GM23338 (cell line): ENCODE data around the gene NELFA. TPM values are rescaled to one million over a fixed set of nuclear protein-coding genes. Genes with fewer than 3 reads are reported as not detected.

Experiments used
- ATAC-seq: fragments of 200-7000 bp; cut with Tn5 transposase; 3 replicates; pipeline ENCODE4 v1.9.1; 2020
- DNase-seq: peaks from one replicate; pipeline ENCODE4 v3.0.0-alpha.2; 2015; ENCODE audit warnings: low spot score
- H2AFZ ChIP-seq: fragments of 200-600 bp; sonication (generic); 2 replicates; pipeline ENCODE4 v1.8.0; 2016; ENCODE audit warnings: antibody characterized with exemption, mild to moderate bottlenecking, moderate library complexity
- H3F3A ChIP-seq: fragments of 200-600 bp; sonication (generic); replicated peaks from 2 replicates; pipeline ENCODE4 v1.8.0; 2017; ENCODE audit warnings: antibody characterized with exemption, mixed run types, low read depth
- H3K27ac ChIP-seq: fragments of 200-600 bp; sonication (generic); 2 replicates; pipeline ENCODE4 v1.6.1; 2016; ENCODE audit warnings: low read depth
- H3K27me3 ChIP-seq: fragments of 200-600 bp; sonication (generic); 2 replicates; pipeline ENCODE4 v1.8.0; 2016; ENCODE audit warnings: mild to moderate bottlenecking, mixed run types, moderate library complexity; ENCODE audit not compliant: insufficient read depth
- H3K36me3 ChIP-seq: fragments of 200-600 bp; sonication (generic); 2 replicates; pipeline ENCODE4 v1.8.0; 2016; ENCODE audit warnings: mild to moderate bottlenecking; ENCODE audit not compliant: insufficient read depth
- H3K4me1 ChIP-seq: fragments of 200-600 bp; sonication (generic); 2 replicates; pipeline ENCODE4 v1.8.0; 2016; ENCODE audit warnings: mild to moderate bottlenecking, moderate library complexity; ENCODE audit not compliant: insufficient read depth
- H3K4me2 ChIP-seq: fragments of 200-600 bp; sonication (generic); 2 replicates; pipeline ENCODE4 v1.7.1; 2017; ENCODE audit warnings: mixed run types
- H3K4me3 ChIP-seq: fragments of 200-600 bp; sonication (generic); 2 replicates; pipeline ENCODE4 v1.6.1; 2016; ENCODE audit warnings: mixed run types
- H3K79me2 ChIP-seq: fragments of 200-600 bp; sonication (generic); replicated peaks from 2 replicates; pipeline ENCODE4 v1.8.0; 2017; ENCODE audit warnings: mild to moderate bottlenecking; ENCODE audit not compliant: insufficient read depth
- H3K9me2 ChIP-seq: fragments of 200-600 bp; sonication (generic); 2 replicates; pipeline ENCODE4 v1.8.0; 2017; ENCODE audit not compliant: insufficient read depth
- H4K20me1 ChIP-seq: fragments of 200-600 bp; sonication (generic); replicated peaks from 2 replicates; pipeline ENCODE4 v1.8.0; 2017; ENCODE audit warnings: mild to moderate bottlenecking; ENCODE audit not compliant: insufficient read depth
- H3K27ac Mint-ChIP-seq: 2 replicates; pipeline ENCODE4 v1.8.0; 2020; ENCODE audit warnings: inconsistent platforms, mild to moderate bottlenecking, moderate library complexity, mixed read lengths
- H3K27me3 Mint-ChIP-seq: 3 replicates; pipeline ENCODE4 v1.8.0; 2022; ENCODE audit warnings: low read depth, mild to moderate bottlenecking, moderate library complexity, mixed read lengths, inconsistent platforms; ENCODE audit not compliant: insufficient read depth, poor library complexity
- H3K36me3 Mint-ChIP-seq: 3 replicates; pipeline ENCODE4 v1.8.0; 2021; ENCODE audit warnings: low read depth, mild to moderate bottlenecking, inconsistent platforms, moderate library complexity, mixed read lengths
- H3K4me1 Mint-ChIP-seq: 3 replicates; pipeline ENCODE4 v1.8.0; 2020; ENCODE audit warnings: mild to moderate bottlenecking, inconsistent platforms, mixed read lengths
- H3K4me3 Mint-ChIP-seq: 3 replicates; pipeline ENCODE4 v1.8.0; 2021; ENCODE audit warnings: moderate library complexity, mild to moderate bottlenecking, inconsistent platforms, mixed read lengths
- H3K9me3 Mint-ChIP-seq: 3 replicates; pipeline ENCODE4 v1.8.0; 2020; ENCODE audit warnings: moderate library complexity, mild to moderate bottlenecking, inconsistent platforms, mixed read lengths
- EZH2 ChIP-seq: fragments of 200-600 bp; sonication (generic); IDR thresholded peaks from one replicate; pipeline ENCODE4 v1.8.0; 2017; ENCODE audit warnings: antibody characterized with exemption, mild to moderate bottlenecking, low read depth; ENCODE audit not compliant: unreplicated experiment
- EZH2phosphoT487 ChIP-seq: fragments of 200-600 bp; sonication (generic); IDR thresholded peaks from one replicate; pipeline ENCODE4 v1.8.1; 2018; ENCODE audit warnings: antibody characterized with exemption; ENCODE audit not compliant: unreplicated experiment
- JUNB ChIP-seq: IDR thresholded peaks from one replicate; pipeline ENCODE4 v1.6.1; 2016; ENCODE audit warnings: antibody characterized with exemption; ENCODE audit not compliant: unreplicated experiment
- NANOG ChIP-seq: IDR thresholded peaks from 2 replicates; pipeline ENCODE4 v1.6.1; 2016; ENCODE audit warnings: antibody characterized with exemption, borderline replicate concordance
- POLR2AphosphoS5 ChIP-seq: IDR thresholded peaks from 2 replicates; pipeline ENCODE4 v1.6.1; 2016; ENCODE audit warnings: antibody characterized with exemption, low read depth
- STAT1 ChIP-seq: IDR thresholded peaks from one replicate; pipeline ENCODE4 v1.6.1; 2016; ENCODE audit warnings: antibody characterized with exemption; ENCODE audit not compliant: unreplicated experiment
- ZNF114 ChIP-seq: fragments of 250-450 bp; sonication (Bioruptor Pico); IDR thresholded peaks from 2 replicates; pipeline ENCODE4 v1.5.0; 2020; ENCODE audit warnings: mild to moderate bottlenecking, moderate library complexity
- ZNF331 ChIP-seq: fragments of 250-450 bp; sonication (Bioruptor Pico); IDR thresholded peaks from 2 replicates; pipeline ENCODE4 v1.5.0; 2020; ENCODE audit warnings: low read depth, mild to moderate bottlenecking, moderate library complexity
- polyA plus RNA-seq: library from polyadenylated mRNA; unstranded; fragments of >200 nt; fragmentation: Nextera tagmentation; extraction: Ambion mirVana; gene quantifications from 2 replicates; pipeline ENCODE4 v1.2.1, GENCODE V29; 2016
- total RNA-seq: library from RNA; depleted of rRNA; stranded (reverse); fragments of >200 nt; shearing (Covaris generic); gene quantifications from 2 replicates; pipeline ENCODE4 v1.2.3, GENCODE V29; 2014
- TF ChIP-seq, protein P1 (sequence below): fragments of 250-450 bp; sonication (Bioruptor Pico); IDR thresholded peaks from 2 replicates; pipeline ENCODE4 v1.5.0; 2020; ENCODE audit warnings: mild to moderate bottlenecking, moderate library complexity
- TF ChIP-seq, protein P2 (sequence below), 2 experiments: fragments of 200-600 bp in 1 of 2; sonication (generic) in 1 of 2; conservative IDR thresholded peaks; 2 replicates each; pipeline versions ENCODE4 v1.5.1 to v1.6.1; 2016 to 2017; ENCODE audit warnings: antibody characterized with exemption in 2 of 2, low read depth in 2 of 2, mild to moderate bottlenecking in 2 of 2, moderate library complexity in 1 of 2

The NELFA gene
- total and polyA plus RNA-seq, 2 experiments from 2014 or later = 62.8 to 63.3 TPM

GRCh38 chr4:1983846-1984405, 24.8 kb downstream of the NELFA start:
- DNase-seq (no peak), ATAC-seq (no peak)
- H3K36me3 ChIP-seq = no peaks in the 10 kb centered on the region; the same call in 1 of the 2 replicates
- H3K79me2 ChIP-seq = no peaks in the 10 kb centered on the region
- Mint-ChIP-seq H3K27ac (no peak overlapping the region), H3K27me3 (peaks cover 2% of the 10 kb centered on the region), H3K9me3 (no peaks in the 10 kb centered on the region), H3K4me3 (no peak overlapping the region), H3K4me1 (peaks cover 4% of the 10 kb centered on the region; the same call in 2 of the 3 replicates), H3K36me3 (peaks cover 52% of the 10 kb centered on the region)
- TF ChIP-seq POLR2AphosphoS5 (peak; percentile 27; the same call in 1 of the 2 replicates), EZH2 (no peak)
- no peak overlapping the region for H2AFZ ChIP-seq
- no peaks in the 10 kb centered on the region for H3K9me2 ChIP-seq
- no peaks in the 10 kb centered on the region for H3K4me1 ChIP-seq
- no peaks in the 10 kb centered on the region; the same call in 1 of the 2 replicates for H4K20me1 ChIP-seq
- H3K4me3 ChIP-seq = no peak overlapping the region
- H3K27me3 ChIP-seq = no peaks in the 10 kb centered on the region
- H3K27ac ChIP-seq = no peak overlapping the region
- H3F3A ChIP-seq = peaks cover 5% of the 10 kb centered on the region; the same call in 1 of the 2 replicates
- H3K4me2 ChIP-seq = no peak overlapping the region

DNA sequence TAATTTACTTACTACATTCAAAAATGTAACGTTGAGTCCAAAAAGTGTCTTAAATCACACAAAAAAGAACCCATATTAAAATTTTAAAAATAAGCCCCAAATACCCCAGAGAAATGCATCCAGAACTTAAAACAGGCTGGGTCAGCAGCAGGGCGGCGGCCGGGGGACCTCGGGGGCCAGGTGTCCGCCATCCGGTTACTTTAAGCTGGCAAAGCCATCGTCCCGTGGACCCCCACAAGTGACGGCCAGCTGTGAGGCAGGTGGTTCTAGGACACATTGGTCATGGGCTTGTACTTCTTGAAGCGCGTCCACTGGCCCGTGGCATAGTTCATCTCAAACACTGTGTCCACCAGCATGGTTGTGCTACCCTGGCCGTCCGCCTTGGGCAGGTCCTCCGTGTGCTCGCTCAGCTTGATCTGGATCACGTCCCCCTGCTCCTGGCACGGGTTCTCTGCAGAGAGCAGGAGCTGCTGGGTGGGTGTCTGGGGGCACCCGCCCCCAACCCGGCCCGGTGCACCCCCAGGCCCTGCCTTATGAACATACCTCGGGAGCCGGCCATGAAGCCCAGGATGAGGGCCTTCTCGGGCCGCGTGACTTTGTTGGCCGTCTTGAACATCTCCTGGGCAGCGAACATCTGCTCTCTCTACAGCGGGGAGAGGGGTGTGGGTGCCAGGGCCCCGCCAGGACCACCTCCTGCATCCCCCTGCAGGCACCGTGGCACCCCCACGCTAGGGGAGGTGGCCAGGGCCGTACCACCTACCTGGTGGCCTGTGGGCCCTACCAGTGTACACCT, 25.5 kb downstream of the NELFA start:
- Mint-ChIP-seq H3K27me3 (peaks cover 2% of the 10 kb centered on the region), H3K9me3 (no peaks in the 10 kb centered on the region), H3K4me3 (no peak overlapping the region), H3K27ac (no peak overlapping the region), H3K4me1 (peaks cover 4% of the 10 kb centered on the region; the same call in 2 of the 3 replicates), H3K36me3 (peaks cover 51% of the 10 kb centered on the region)
- H3K4me3 ChIP-seq = no peak overlapping the region
- no peaks in the 10 kb centered on the region; the same call in 1 of the 2 replicates for H3K36me3 ChIP-seq
- no peaks in the 10 kb centered on the region; the same call in 1 of the 2 replicates for H4K20me1 ChIP-seq
- ATAC-seq (no peak), DNase-seq (no peak)
- peaks cover 7% of the 10 kb centered on the region; the same call in 1 of the 2 replicates for H3F3A ChIP-seq
- H3K79me2 ChIP-seq = no peaks in the 10 kb centered on the region
- no peak overlapping the region for H3K4me2 ChIP-seq
- no peaks in the 10 kb centered on the region for H3K9me2 ChIP-seq
- no peak overlapping the region for H2AFZ ChIP-seq
- no peaks in the 10 kb centered on the region for H3K27me3 ChIP-seq
- no peak overlapping the region for H3K27ac ChIP-seq
- H3K4me1 ChIP-seq = no peaks in the 10 kb centered on the region
- TF ChIP-seq STAT1 (no peak), EZH2 (no peak), POLR2AphosphoS5 (no peak), ZNF331 (CRISPR knock-in tag) (no peak), NANOG (no peak), ZNF114 (CRISPR knock-in tag) (no peak), EZH2phosphoT487 (no peak), JUNB (no peak)
- TF ChIP-seq, protein P1, sequence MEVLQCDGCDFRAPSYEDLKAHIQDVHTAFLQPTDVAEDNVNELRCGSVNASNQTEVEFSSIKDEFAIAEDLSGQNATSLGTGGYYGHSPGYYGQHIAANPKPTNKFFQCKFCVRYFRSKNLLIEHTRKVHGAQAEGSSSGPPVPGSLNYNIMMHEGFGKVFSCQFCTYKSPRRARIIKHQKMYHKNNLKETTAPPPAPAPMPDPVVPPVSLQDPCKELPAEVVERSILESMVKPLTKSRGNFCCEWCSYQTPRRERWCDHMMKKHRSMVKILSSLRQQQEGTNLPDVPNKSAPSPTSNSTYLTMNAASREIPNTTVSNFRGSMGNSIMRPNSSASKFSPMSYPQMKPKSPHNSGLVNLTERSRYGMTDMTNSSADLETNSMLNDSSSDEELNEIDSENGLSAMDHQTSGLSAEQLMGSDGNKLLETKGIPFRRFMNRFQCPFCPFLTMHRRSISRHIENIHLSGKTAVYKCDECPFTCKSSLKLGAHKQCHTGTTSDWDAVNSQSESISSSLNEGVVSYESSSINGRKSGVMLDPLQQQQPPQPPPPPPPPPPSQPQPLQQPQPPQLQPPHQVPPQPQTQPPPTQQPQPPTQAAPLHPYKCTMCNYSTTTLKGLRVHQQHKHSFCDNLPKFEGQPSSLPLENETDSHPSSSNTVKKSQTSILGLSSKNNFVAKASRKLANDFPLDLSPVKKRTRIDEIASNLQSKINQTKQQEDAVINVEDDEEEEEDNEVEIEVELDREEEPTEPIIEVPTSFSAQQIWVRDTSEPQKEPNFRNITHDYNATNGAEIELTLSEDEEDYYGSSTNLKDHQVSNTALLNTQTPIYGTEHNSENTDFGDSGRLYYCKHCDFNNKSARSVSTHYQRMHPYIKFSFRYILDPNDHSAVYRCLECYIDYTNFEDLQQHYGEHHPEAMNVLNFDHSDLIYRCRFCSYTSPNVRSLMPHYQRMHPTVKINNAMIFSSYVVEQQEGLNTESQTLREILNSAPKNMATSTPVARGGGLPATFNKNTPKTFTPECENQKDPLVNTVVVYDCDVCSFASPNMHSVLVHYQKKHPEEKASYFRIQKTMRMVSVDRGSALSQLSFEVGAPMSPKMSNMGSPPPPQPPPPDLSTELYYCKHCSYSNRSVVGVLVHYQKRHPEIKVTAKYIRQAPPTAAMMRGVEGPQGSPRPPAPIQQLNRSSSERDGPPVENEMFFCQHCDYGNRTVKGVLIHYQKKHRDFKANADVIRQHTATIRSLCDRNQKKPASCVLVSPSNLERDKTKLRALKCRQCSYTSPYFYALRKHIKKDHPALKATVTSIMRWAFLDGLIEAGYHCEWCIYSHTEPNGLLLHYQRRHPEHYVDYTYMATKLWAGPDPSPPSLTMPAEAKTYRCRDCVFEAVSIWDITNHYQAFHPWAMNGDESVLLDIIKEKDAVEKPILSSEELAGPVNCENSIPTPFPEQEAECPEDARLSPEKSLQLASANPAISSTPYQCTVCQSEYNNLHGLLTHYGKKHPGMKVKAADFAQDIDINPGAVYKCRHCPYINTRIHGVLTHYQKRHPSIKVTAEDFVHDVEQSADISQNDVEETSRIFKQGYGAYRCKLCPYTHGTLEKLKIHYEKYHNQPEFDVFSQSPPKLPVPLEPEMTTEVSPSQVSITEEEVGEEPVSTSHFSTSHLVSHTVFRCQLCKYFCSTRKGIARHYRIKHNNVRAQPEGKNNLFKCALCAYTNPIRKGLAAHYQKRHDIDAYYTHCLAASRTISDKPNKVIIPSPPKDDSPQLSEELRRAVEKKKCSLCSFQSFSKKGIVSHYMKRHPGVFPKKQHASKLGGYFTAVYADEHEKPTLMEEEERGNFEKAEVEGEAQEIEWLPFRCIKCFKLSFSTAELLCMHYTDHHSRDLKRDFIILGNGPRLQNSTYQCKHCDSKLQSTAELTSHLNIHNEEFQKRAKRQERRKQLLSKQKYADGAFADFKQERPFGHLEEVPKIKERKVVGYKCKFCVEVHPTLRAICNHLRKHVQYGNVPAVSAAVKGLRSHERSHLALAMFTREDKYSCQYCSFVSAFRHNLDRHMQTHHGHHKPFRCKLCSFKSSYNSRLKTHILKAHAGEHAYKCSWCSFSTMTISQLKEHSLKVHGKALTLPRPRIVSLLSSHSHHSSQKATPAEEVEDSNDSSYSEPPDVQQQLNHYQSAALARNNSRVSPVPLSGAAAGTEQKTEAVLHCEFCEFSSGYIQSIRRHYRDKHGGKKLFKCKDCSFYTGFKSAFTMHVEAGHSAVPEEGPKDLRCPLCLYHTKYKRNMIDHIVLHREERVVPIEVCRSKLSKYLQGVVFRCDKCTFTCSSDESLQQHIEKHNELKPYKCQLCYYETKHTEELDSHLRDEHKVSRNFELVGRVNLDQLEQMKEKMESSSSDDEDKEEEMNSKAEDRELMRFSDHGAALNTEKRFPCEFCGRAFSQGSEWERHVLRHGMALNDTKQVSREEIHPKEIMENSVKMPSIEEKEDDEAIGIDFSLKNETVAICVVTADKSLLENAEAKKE (CRISPR knock-in tag) = no peak
- TF ChIP-seq, protein P2, sequence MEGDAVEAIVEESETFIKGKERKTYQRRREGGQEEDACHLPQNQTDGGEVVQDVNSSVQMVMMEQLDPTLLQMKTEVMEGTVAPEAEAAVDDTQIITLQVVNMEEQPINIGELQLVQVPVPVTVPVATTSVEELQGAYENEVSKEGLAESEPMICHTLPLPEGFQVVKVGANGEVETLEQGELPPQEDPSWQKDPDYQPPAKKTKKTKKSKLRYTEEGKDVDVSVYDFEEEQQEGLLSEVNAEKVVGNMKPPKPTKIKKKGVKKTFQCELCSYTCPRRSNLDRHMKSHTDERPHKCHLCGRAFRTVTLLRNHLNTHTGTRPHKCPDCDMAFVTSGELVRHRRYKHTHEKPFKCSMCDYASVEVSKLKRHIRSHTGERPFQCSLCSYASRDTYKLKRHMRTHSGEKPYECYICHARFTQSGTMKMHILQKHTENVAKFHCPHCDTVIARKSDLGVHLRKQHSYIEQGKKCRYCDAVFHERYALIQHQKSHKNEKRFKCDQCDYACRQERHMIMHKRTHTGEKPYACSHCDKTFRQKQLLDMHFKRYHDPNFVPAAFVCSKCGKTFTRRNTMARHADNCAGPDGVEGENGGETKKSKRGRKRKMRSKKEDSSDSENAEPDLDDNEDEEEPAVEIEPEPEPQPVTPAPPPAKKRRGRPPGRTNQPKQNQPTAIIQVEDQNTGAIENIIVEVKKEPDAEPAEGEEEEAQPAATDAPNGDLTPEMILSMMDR (conservative IDR thresholded peaks at IDR 0.05; ENCODE audit: low read depth in 2 of 2) = no peak
